ENCODE measurements around the gene WDR83.

WDR83 gene

GRCh38 chr19:12703046-12703445 lies 36.4 kb downstream of the WDR83 start:
- no peaks in the 10 kb centered on the region for H3K9me3 ChIP-seq
- DNase-seq, result no peak
- no peak overlapping the region for H3K27ac ChIP-seq
- peaks cover 70 to 85% (median 81%) of the 10 kb centered on the region in 3 donors for H3K36me3 ChIP-seq
- no peaks in the 10 kb centered on the region for H3K4me1 ChIP-seq
- no peak for TF ChIP-seq CTCF (IDR thresholded peaks at IDR 0.05)
- H3K4me3 ChIP-seq, result no peak overlapping the region
- intact Hi-C loops (cut with DNase I; ENCODE audit: low total_unique reads), result no loop called here
- H3K27me3 ChIP-seq, result no peaks in the 10 kb centered on the region

- Histone ChIP-seq H3K4me3 (no peak overlapping the region), H3K9me3 (no peaks in the 10 kb centered on the region), H3K4me1 (no peaks in the 10 kb centered on the region), H3K27ac (no peak overlapping the region), H3K36me3 (peaks cover 91 to 100% (median 97%) of the 10 kb centered on the region in 3 donors), H3K27me3 (no peaks in the 10 kb centered on the region)
- DNase-seq, result no peak
- intact Hi-C loops (cut with DNase I; ENCODE audit: low total_unique reads), result no loop called here
- TF ChIP-seq CTCF (IDR thresholded peaks at IDR 0.05), result no peak
Measured at GRCh38 chr19:12705169-12705568, 38.6 kb downstream of the WDR83 start.

- Histone ChIP-seq H3K27me3 (no peaks in the 10 kb centered on the region), H3K36me3 (peaks cover 95 to 100% (median 97%) of the 10 kb centered on the region in 3 donors), H3K4me3 (no peak overlapping the region), H3K9me3 (no peaks in the 10 kb centered on the region), H3K27ac (no peak overlapping the region), H3K4me1 (no peaks in the 10 kb centered on the region)
- intact Hi-C loops (cut with DNase I; ENCODE audit: low total_unique reads), result no loop called here
- no peak for TF ChIP-seq CTCF (IDR thresholded peaks at IDR 0.05)
- no peak for DNase-seq
Measured at GRCh38 chr19:12705654-12706331, 39.2 kb downstream of the WDR83 start.

GRCh38 chr19:12706332-12706718 lies 39.7 kb downstream of the WDR83 start:
- no peak for DNase-seq
- no peak for TF ChIP-seq CTCF (IDR thresholded peaks at IDR 0.05)
- Histone ChIP-seq H3K27me3 (no peaks in the 10 kb centered on the region), H3K9me3 (no peaks in the 10 kb centered on the region), H3K36me3 (peaks cover 95 to 100% (median 97%) of the 10 kb centered on the region in 3 donors), H3K4me3 (no peak overlapping the region), H3K27ac (no peak overlapping the region), H3K4me1 (no peaks in the 10 kb centered on the region)
- intact Hi-C loops (cut with DNase I; ENCODE audit: low total_unique reads), result no loop called here

GRCh38 chr19:12708641-12709040 lies 42.0 kb downstream of the WDR83 start:
- no peaks in the 10 kb centered on the region for H3K9me3 ChIP-seq
- H3K36me3 ChIP-seq, result peaks cover 87 to 97% (median 94%) of the 10 kb centered on the region in 3 donors
- no peaks in the 10 kb centered on the region for H3K27me3 ChIP-seq
- no peaks in the 10 kb centered on the region for H3K4me1 ChIP-seq
- no peak for DNase-seq
- no peak overlapping the region for H3K4me3 ChIP-seq
- no peak overlapping the region for H3K27ac ChIP-seq
- TF ChIP-seq CTCF (IDR thresholded peaks at IDR 0.05), result no peak
- intact Hi-C loops (cut with DNase I; ENCODE audit: low total_unique reads), result no loop called here

Data from tibial artery (tissue), 4 donors.